Tibial nerve (tissue), 4 donors: ENCODE measurements around the gene SLC26A11. TPM values are rescaled to one million over a fixed set of nuclear protein-coding genes. Genes with fewer than 3 reads are reported as not detected.

Experiments
- DNase-seq, 2 donors: peaks; one replicate each; pipeline ENCODE4 v3.0.0-alpha.2; 2019; ENCODE audit warnings: low spot score in 2 of 2
- H3K27ac ChIP-seq, 4 donors: fragments of 200-600 bp; sonication (generic) in 3 of 4; one replicate each; pipeline ENCODE4 v1.5.1; 2017 to 2019; ENCODE audit warnings: mild to moderate bottlenecking in 1 of 4
- H3K27me3 ChIP-seq, 2 donors: fragments of 200-600 bp; sonication (generic) in 1 of 2; one replicate each; pipeline versions ENCODE4 v1.5.1 to v1.6.0; 2017 to 2019
- H3K36me3 ChIP-seq, 3 donors: fragments of 200-600 bp; sonication (generic); one replicate each; pipeline ENCODE4 v1.5.1; 2018 to 2019
- H3K4me1 ChIP-seq, 4 donors: fragments of 200-600 bp; sonication (generic) in 3 of 4; one replicate each; pipeline ENCODE4 v1.5.1; 2017 to 2019
- H3K4me3 ChIP-seq, 4 donors: fragments of 200-600 bp; sonication (generic) in 3 of 4; one replicate each; pipeline ENCODE4 v1.5.1; 2017 to 2019; ENCODE audit warnings: mild to moderate bottlenecking in 1 of 4, moderate library complexity in 1 of 4
- H3K9me3 ChIP-seq, 4 donors: fragments of 200-600 bp; sonication (generic) in 3 of 4; one replicate each; pipeline ENCODE4 v1.5.1; 2017 to 2019
- CTCF ChIP-seq, 5 experiments: fragments of 200-600 bp in 3 of 5; fragments of 450-650 bp in 2 of 5; sonication (generic) in 3 of 5; IDR thresholded peaks; one replicate each; pipeline ENCODE4 v1.5.1; 2016 to 2019; ENCODE audit warnings: antibody characterized with exemption in 5 of 5, mild to moderate bottlenecking in 3 of 5, moderate library complexity in 2 of 5
- EP300 ChIP-seq, 2 donors: sonication (generic); formaldehyde crosslinking; IDR thresholded peaks; one replicate each; pipeline ENCODE4 v1.6.1; 2017; ENCODE audit warnings: antibody characterized with exemption in 2 of 2, mild to moderate bottlenecking in 1 of 2
- POLR2A ChIP-seq, 2 donors: fragments of 450-650 bp; IDR thresholded peaks; one replicate each; pipeline ENCODE4 v1.6.1; 2017; ENCODE audit warnings: antibody characterized with exemption in 2 of 2, mild to moderate bottlenecking in 2 of 2, moderate library complexity in 2 of 2
- WGBS, 2 donors: methylation state at CpG; one replicate each; pipeline ENCODE4 v1.1.5; 2018; 5-methylcytosine and 5-hydroxymethylcytosine counted together
- total RNA-seq, 4 donors: library from RNA; depleted of rRNA; stranded (reverse); fragments of >200 nt; gene quantifications; one replicate each; pipeline ENCODE4 v1.1.0, GENCODE V29; 2016

The SLC26A11 gene
- total RNA-seq, 4 donors from 2014 or later, result 14.4 to 44.7 (median 21.5) TPM

GRCh38 chr17:80225230-80225629, 5.0 kb downstream of the SLC26A11 start:
- Histone ChIP-seq H3K27ac (no peak overlapping the region), H3K4me1 (peaks cover 0 to 19% (median 7%) of the 10 kb centered on the region in 4 donors), H3K4me3 (no peak overlapping the region), H3K9me3 (no peaks in the 10 kb centered on the region), H3K27me3 (no peaks in the 10 kb centered on the region), H3K36me3 (peaks cover 0 to 64% (median 0%) of the 10 kb centered on the region in 3 donors)
- TF ChIP-seq CTCF (IDR thresholded peaks at IDR 0.05), result no peak
- TF ChIP-seq EP300 (IDR thresholded peaks at IDR 0.05), result no peak
- TF ChIP-seq POLR2A (IDR thresholded peaks at IDR 0.05), result no peak
- 74 to 84% methylated on average over 6 of the region's 6 CpGs for WGBS, 2 donors
- no peak for DNase-seq

GRCh38 chr17:80227156-80227555, 6.9 kb downstream of the SLC26A11 start:
- Histone ChIP-seq H3K27ac (no peak overlapping the region), H3K9me3 (peaks cover 0 to 8% (median under 1%) of the 10 kb centered on the region in 4 donors), H3K36me3 (peaks cover 0 to 84% (median 0%) of the 10 kb centered on the region in 3 donors), H3K4me3 (no peak overlapping the region), H3K27me3 (no peaks in the 10 kb centered on the region), H3K4me1 (peaks cover 0 to 5% (median 0%) of the 10 kb centered on the region in 4 donors)
- TF ChIP-seq EP300 (IDR thresholded peaks at IDR 0.05), result no peak
- WGBS, 2 donors, result 81 to 94% methylated on average over 4 of the region's 4 CpGs
- no peak for DNase-seq

GRCh38 chr17:80227666-80228065, 7.4 kb downstream of the SLC26A11 start:
- WGBS, 2 donors, result 95% methylated on average over 10 to 11 of the region's 11 CpGs
- H3K36me3 ChIP-seq, result peaks cover 0 to 87% (median 0%) of the 10 kb centered on the region in 3 donors

GRCh38 chr17:80228477-80228876, 8.2 kb downstream of the SLC26A11 start:
- no peak for TF ChIP-seq CTCF (IDR thresholded peaks at IDR 0.05)
- no peak for TF ChIP-seq POLR2A (IDR thresholded peaks at IDR 0.05)
- no peak for TF ChIP-seq EP300 (IDR thresholded peaks at IDR 0.05)
- H3K9me3 ChIP-seq, result peaks cover 0 to 21% (median 8%) of the 10 kb centered on the region in 4 donors
- H3K4me1 ChIP-seq, result no peaks in the 10 kb centered on the region
- H3K36me3 ChIP-seq, result peaks cover 0 to 88% (median 0%) of the 10 kb centered on the region in 3 donors
- H3K4me3 ChIP-seq, result no peak overlapping the region
- no peak for DNase-seq
- no peak overlapping the region for H3K27ac ChIP-seq
- 86 to 92% methylated on average over 14 of the region's 14 CpGs for WGBS, 2 donors
- no peaks in the 10 kb centered on the region for H3K27me3 ChIP-seq

More at GRCh38 chr17:80227666-80228065, 7.4 kb downstream of the SLC26A11 start:
- no peaks in the 10 kb centered on the region for H3K4me1 ChIP-seq
- no peak for TF ChIP-seq POLR2A (IDR thresholded peaks at IDR 0.05)
- TF ChIP-seq EP300 (IDR thresholded peaks at IDR 0.05), result no peak
- no peak for TF ChIP-seq CTCF (IDR thresholded peaks at IDR 0.05)
- peaks cover 0 to 13% (median 3%) of the 10 kb centered on the region in 4 donors for H3K9me3 ChIP-seq
- no peak for DNase-seq
- no peak overlapping the region for H3K27ac ChIP-seq
- no peaks in the 10 kb centered on the region for H3K27me3 ChIP-seq
- H3K4me3 ChIP-seq, result no peak overlapping the region

- no peak for DNase-seq
- 91 to 96% methylated on average over 4 of the region's 4 CpGs for WGBS, 2 donors
- no peaks in the 10 kb centered on the region for H3K4me1 ChIP-seq
These were observed 8.8 kb downstream of the SLC26A11 start for GRCh38 chr17:80229011-80229410.

More at GRCh38 chr17:80229011-80229410, 8.8 kb downstream of the SLC26A11 start:
- peaks cover 0 to 26% (median 8%) of the 10 kb centered on the region in 4 donors for H3K9me3 ChIP-seq
- TF ChIP-seq POLR2A (IDR thresholded peaks at IDR 0.05), result no peak
- TF ChIP-seq CTCF (IDR thresholded peaks at IDR 0.05), result no peak
- no peak for TF ChIP-seq EP300 (IDR thresholded peaks at IDR 0.05)
- no peaks in the 10 kb centered on the region for H3K27me3 ChIP-seq
- no peak overlapping the region for H3K27ac ChIP-seq
- no peak overlapping the region for H3K4me3 ChIP-seq
- peaks cover 0 to 93% (median 0%) of the 10 kb centered on the region in 3 donors for H3K36me3 ChIP-seq
